ENCODE data around the gene NPC1. TPM values are rescaled to one million over a fixed set of nuclear protein-coding genes. Genes with fewer than 3 reads are reported as not detected.

Gene NPC1
- polyA plus RNA-seq, 1 donor (not counting 4 experiments of a cell fraction or from before 2014, with no cell fraction given) = 49.9 TPM

GRCh38 chr18:23521907-23522306 is 64.4 kb downstream of the NPC1 start:
- dilution Hi-C loops (cut with MboI; ENCODE audit: extremely low pct_ligation_motif_present, low sequenced_read_pairs) = no loop called here
- no peak overlapping the region for H3K4me3 ChIP-seq (ENCODE audit: control insufficient read depth in 2 of 3, extremely low read depth in 1 of 3, insufficient read depth in 2 of 3, low read depth in 1 of 3, low read length in 3 of 3)
- TF ChIP-seq EZH2 (IDR thresholded peaks at IDR 0.05; ENCODE audit: low read length) = no peak
- no peak for TF ChIP-seq CTCF (optimal IDR thresholded peaks at IDR 0.05 in 1 of 3, IDR thresholded peaks at IDR 0.05 in 1 of 3, conservative IDR thresholded peaks at IDR 0.05 in 1 of 3; ENCODE audit: extremely low read depth in 1 of 3, insufficient read depth in 2 of 3, low read length in 3 of 3)
- H3K36me3 ChIP-seq (ENCODE audit: control insufficient read depth in 2 of 2, extremely low read depth in 1 of 2, insufficient read depth in 2 of 2, low read length in 2 of 2) = peaks cover 28 to 50% of the 10 kb centered on the region in 2 experiments
- H3K9ac ChIP-seq (ENCODE audit: control insufficient read depth, extremely low read depth, insufficient read depth, low read length) = no peak overlapping the region
- H3K79me2 ChIP-seq (ENCODE audit: control insufficient read depth, insufficient read depth, low read length) = no peaks in the 10 kb centered on the region
- H3K4me2 ChIP-seq (ENCODE audit: control insufficient read depth, extremely low read depth, insufficient read depth, low read depth, low read length) = no peak overlapping the region
- H3K27ac ChIP-seq (ENCODE audit: control insufficient read depth, insufficient read depth, low read length) = no peak overlapping the region
- DNase-seq (ENCODE audit: low read depth, low spot score) (no peak), FAIRE-seq (no peak)
- no peaks in the 10 kb centered on the region for H3K27me3 ChIP-seq (ENCODE audit: control insufficient read depth, extremely low read depth, insufficient read depth, low read length)
- H3K4me1 ChIP-seq (ENCODE audit: control insufficient read depth, extremely low read depth, insufficient read depth, low read length) = no peaks in the 10 kb centered on the region
- no peaks in the 10 kb centered on the region for H3K9me1 ChIP-seq (ENCODE audit: control insufficient read depth, extremely low read depth, insufficient read depth, low read length)
- H3K9me3 ChIP-seq (ENCODE audit: control insufficient read depth, low read depth, low read length) = no peaks in the 10 kb centered on the region
- no peak overlapping the region for H2AFZ ChIP-seq (ENCODE audit: control insufficient read depth, low read length)
- H4K20me1 ChIP-seq (ENCODE audit: control insufficient read depth, extremely low read depth, insufficient read depth, low read length) = no peaks in the 10 kb centered on the region

DNA sequence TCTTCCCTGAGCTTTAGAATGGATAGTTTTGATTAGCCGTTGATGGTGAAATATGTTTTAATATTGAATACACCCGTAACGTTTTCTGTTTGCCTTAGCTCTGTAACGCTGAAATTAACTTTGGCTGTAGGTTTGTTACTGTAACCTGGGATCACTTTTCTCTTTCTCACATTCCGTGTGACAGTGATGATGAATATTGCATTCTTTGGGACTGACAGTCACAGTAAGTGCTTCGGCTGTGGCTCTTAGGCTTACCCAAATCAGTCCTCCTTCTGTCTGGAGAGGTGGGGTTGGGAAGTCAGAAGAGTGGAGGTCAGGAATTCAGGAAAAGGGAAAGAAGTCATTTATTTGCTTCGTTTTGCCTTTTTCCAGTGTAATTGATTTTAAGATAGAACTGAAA is 65.0 kb downstream of the NPC1 start:
- FAIRE-seq (no peak), DNase-seq (ENCODE audit: low read depth, low spot score) (no peak)
- H4K20me1 ChIP-seq (ENCODE audit: control insufficient read depth, extremely low read depth, insufficient read depth, low read length) = no peaks in the 10 kb centered on the region
- no peaks in the 10 kb centered on the region for H3K9me3 ChIP-seq (ENCODE audit: control insufficient read depth, low read depth, low read length)
- no peak overlapping the region for H3K4me2 ChIP-seq (ENCODE audit: control insufficient read depth, extremely low read depth, insufficient read depth, low read depth, low read length)
- H3K79me2 ChIP-seq (ENCODE audit: control insufficient read depth, insufficient read depth, low read length) = no peaks in the 10 kb centered on the region
- H3K27me3 ChIP-seq (ENCODE audit: control insufficient read depth, extremely low read depth, insufficient read depth, low read length) = no peaks in the 10 kb centered on the region
- H3K9me1 ChIP-seq (ENCODE audit: control insufficient read depth, extremely low read depth, insufficient read depth, low read length) = no peaks in the 10 kb centered on the region
- no peak overlapping the region for H3K27ac ChIP-seq (ENCODE audit: control insufficient read depth, insufficient read depth, low read length)
- H3K4me1 ChIP-seq (ENCODE audit: control insufficient read depth, extremely low read depth, insufficient read depth, low read length) = no peaks in the 10 kb centered on the region
- H3K36me3 ChIP-seq (ENCODE audit: control insufficient read depth in 2 of 2, extremely low read depth in 1 of 2, insufficient read depth in 2 of 2, low read length in 2 of 2) = peaks cover 23 to 44% of the 10 kb centered on the region in 2 experiments
- H3K9ac ChIP-seq (ENCODE audit: control insufficient read depth, extremely low read depth, insufficient read depth, low read length) = no peak overlapping the region
- no peak overlapping the region for H3K4me3 ChIP-seq (ENCODE audit: control insufficient read depth in 2 of 3, extremely low read depth in 1 of 3, insufficient read depth in 2 of 3, low read depth in 1 of 3, low read length in 3 of 3)
- dilution Hi-C loops (cut with MboI; ENCODE audit: extremely low pct_ligation_motif_present, low sequenced_read_pairs) = no loop called here
- TF ChIP-seq EZH2 (IDR thresholded peaks at IDR 0.05; ENCODE audit: low read length) (no peak), CTCF (optimal IDR thresholded peaks at IDR 0.05 in 1 of 3, IDR thresholded peaks at IDR 0.05 in 1 of 3, conservative IDR thresholded peaks at IDR 0.05 in 1 of 3; ENCODE audit: extremely low read depth in 1 of 3, insufficient read depth in 2 of 3, low read length in 3 of 3) (no peak)
- no peak overlapping the region for H2AFZ ChIP-seq (ENCODE audit: control insufficient read depth, low read length)
